ENCODE measurements around the gene ARHGAP44. TPM values are rescaled to one million over a fixed set of nuclear protein-coding genes. Genes with fewer than 3 reads are reported as not detected.

ARHGAP44 gene
- total and polyA plus RNA-seq, 2 experiments from 2014 or later, result 5.8 to 16.4 TPM

- Histone ChIP-seq H3K4me1 (ENCODE audit: insufficient read depth) (no peaks in the 10 kb centered on the region; the same call in 1 of the 2 replicates), H4K20me1 (replicated peaks; ENCODE audit: insufficient read depth) (no peaks in the 10 kb centered on the region)
- peak overlapping the region; percentile 39; the same call in 2 of the 3 replicates for H3K4me3 Mint-ChIP-seq
These were observed 234.7 kb downstream of the ARHGAP44 start for GRCh38 chr17:13024016-13024415.

More at GRCh38 chr17:13024016-13024415, 234.7 kb downstream of the ARHGAP44 start:
- no peak for TF ChIP-seq EZH2phosphoT487 (IDR thresholded peaks at IDR 0.05; ENCODE audit: unreplicated experiment)
- TF ChIP-seq CREB1 (CRISPR knock-in tag; IDR thresholded peaks at IDR 0.05; ENCODE audit: low read depth), result no peak
- TF ChIP-seq REST (IDR thresholded peaks at IDR 0.05; ENCODE audit: unreplicated experiment), result no peak
- no peak for TF ChIP-seq ZNF462 (CRISPR knock-in tag; IDR thresholded peaks at IDR 0.05)
- TF ChIP-seq CTCF (conservative IDR thresholded peaks at IDR 0.05; ENCODE audit: low read depth in 2 of 2), result no peak
- no peak for TF ChIP-seq NANOG (IDR thresholded peaks at IDR 0.05; ENCODE audit: borderline replicate concordance)
- no peak for TF ChIP-seq ETS1 (IDR thresholded peaks at IDR 0.05)
- no peak for TF ChIP-seq ZNF331 (CRISPR knock-in tag; IDR thresholded peaks at IDR 0.05; ENCODE audit: low read depth)
- TF ChIP-seq POLR2AphosphoS5 (IDR thresholded peaks at IDR 0.05; ENCODE audit: low read depth), result no peak
- no peak for TF ChIP-seq ZNF114 (CRISPR knock-in tag; IDR thresholded peaks at IDR 0.05)
- no peak for TF ChIP-seq JUNB (IDR thresholded peaks at IDR 0.05; ENCODE audit: unreplicated experiment)
- no peak for TF ChIP-seq EZH2 (IDR thresholded peaks at IDR 0.05; ENCODE audit: low read depth, unreplicated experiment)
- no peak for TF ChIP-seq STAT1 (IDR thresholded peaks at IDR 0.05; ENCODE audit: unreplicated experiment)
- peaks cover 6% of the 10 kb centered on the region; the same call in 2 of the 3 replicates for H3K4me1 Mint-ChIP-seq
- DNase-seq (ENCODE audit: low spot score) (no peak), ATAC-seq (peak; percentile 29)
- no peaks in the 10 kb centered on the region; the same call in 1 of the 2 replicates for H3F3A ChIP-seq (replicated peaks; ENCODE audit: low read depth)
- H3K27ac ChIP-seq (ENCODE audit: low read depth), result no peak overlapping the region
- peak overlapping the region; percentile 96 for H2AFZ ChIP-seq
- no peaks in the 10 kb centered on the region for H3K36me3 Mint-ChIP-seq (ENCODE audit: low read depth)
- H3K27ac Mint-ChIP-seq, result peak overlapping the region; percentile 71; the same call in 1 of the 2 replicates
- H3K9me3 Mint-ChIP-seq, result no peaks in the 10 kb centered on the region
- no peaks in the 10 kb centered on the region for H3K27me3 ChIP-seq (ENCODE audit: insufficient read depth)
- H3K9me2 ChIP-seq (ENCODE audit: insufficient read depth), result no peaks in the 10 kb centered on the region
- no peaks in the 10 kb centered on the region for H3K36me3 ChIP-seq (ENCODE audit: insufficient read depth)
- peak overlapping the region; percentile 56; the same call in 1 of the 2 replicates for H3K4me2 ChIP-seq
- H3K27me3 Mint-ChIP-seq (ENCODE audit: insufficient read depth, low read depth, poor library complexity), result peaks cover 2% of the 10 kb centered on the region
- H3K79me2 ChIP-seq (replicated peaks; ENCODE audit: insufficient read depth), result no peaks in the 10 kb centered on the region
- no peak overlapping the region; the same call in 1 of the 2 replicates for H3K4me3 ChIP-seq

All from GM23338 (cell line).